GM23338 (cell line): ENCODE data around the gene GNG7. TPM values are rescaled to one million over a fixed set of nuclear protein-coding genes. Genes with fewer than 3 reads are reported as not detected.

Experiments used
- ATAC-seq: fragments of 200-7000 bp; cut with Tn5 transposase; 3 replicates; pipeline ENCODE4 v1.9.1; 2020
- DNase-seq: peaks from one replicate; pipeline ENCODE4 v3.0.0-alpha.2; 2015; ENCODE audit warnings: low spot score
- H2AFZ ChIP-seq: fragments of 200-600 bp; sonication (generic); 2 replicates; pipeline ENCODE4 v1.8.0; 2016; ENCODE audit warnings: antibody characterized with exemption, mild to moderate bottlenecking, moderate library complexity
- H3F3A ChIP-seq: fragments of 200-600 bp; sonication (generic); replicated peaks from 2 replicates; pipeline ENCODE4 v1.8.0; 2017; ENCODE audit warnings: antibody characterized with exemption, mixed run types, low read depth
- H3K27ac ChIP-seq: fragments of 200-600 bp; sonication (generic); 2 replicates; pipeline ENCODE4 v1.6.1; 2016; ENCODE audit warnings: low read depth
- H3K27me3 ChIP-seq: fragments of 200-600 bp; sonication (generic); 2 replicates; pipeline ENCODE4 v1.8.0; 2016; ENCODE audit warnings: mild to moderate bottlenecking, mixed run types, moderate library complexity; ENCODE audit not compliant: insufficient read depth
- H3K36me3 ChIP-seq: fragments of 200-600 bp; sonication (generic); 2 replicates; pipeline ENCODE4 v1.8.0; 2016; ENCODE audit warnings: mild to moderate bottlenecking; ENCODE audit not compliant: insufficient read depth
- H3K4me1 ChIP-seq: fragments of 200-600 bp; sonication (generic); 2 replicates; pipeline ENCODE4 v1.8.0; 2016; ENCODE audit warnings: mild to moderate bottlenecking, moderate library complexity; ENCODE audit not compliant: insufficient read depth
- H3K4me2 ChIP-seq: fragments of 200-600 bp; sonication (generic); 2 replicates; pipeline ENCODE4 v1.7.1; 2017; ENCODE audit warnings: mixed run types
- H3K4me3 ChIP-seq: fragments of 200-600 bp; sonication (generic); 2 replicates; pipeline ENCODE4 v1.6.1; 2016; ENCODE audit warnings: mixed run types
- H3K79me2 ChIP-seq: fragments of 200-600 bp; sonication (generic); replicated peaks from 2 replicates; pipeline ENCODE4 v1.8.0; 2017; ENCODE audit warnings: mild to moderate bottlenecking; ENCODE audit not compliant: insufficient read depth
- H3K9me2 ChIP-seq: fragments of 200-600 bp; sonication (generic); 2 replicates; pipeline ENCODE4 v1.8.0; 2017; ENCODE audit not compliant: insufficient read depth
- H4K20me1 ChIP-seq: fragments of 200-600 bp; sonication (generic); replicated peaks from 2 replicates; pipeline ENCODE4 v1.8.0; 2017; ENCODE audit warnings: mild to moderate bottlenecking; ENCODE audit not compliant: insufficient read depth
- H3K27ac Mint-ChIP-seq: 2 replicates; pipeline ENCODE4 v1.8.0; 2020; ENCODE audit warnings: inconsistent platforms, mild to moderate bottlenecking, moderate library complexity, mixed read lengths
- H3K27me3 Mint-ChIP-seq: 3 replicates; pipeline ENCODE4 v1.8.0; 2022; ENCODE audit warnings: low read depth, mild to moderate bottlenecking, moderate library complexity, mixed read lengths, inconsistent platforms; ENCODE audit not compliant: insufficient read depth, poor library complexity
- H3K36me3 Mint-ChIP-seq: 3 replicates; pipeline ENCODE4 v1.8.0; 2021; ENCODE audit warnings: low read depth, mild to moderate bottlenecking, inconsistent platforms, moderate library complexity, mixed read lengths
- H3K4me1 Mint-ChIP-seq: 3 replicates; pipeline ENCODE4 v1.8.0; 2020; ENCODE audit warnings: mild to moderate bottlenecking, inconsistent platforms, mixed read lengths
- H3K4me3 Mint-ChIP-seq: 3 replicates; pipeline ENCODE4 v1.8.0; 2021; ENCODE audit warnings: moderate library complexity, mild to moderate bottlenecking, inconsistent platforms, mixed read lengths
- H3K9me3 Mint-ChIP-seq: 3 replicates; pipeline ENCODE4 v1.8.0; 2020; ENCODE audit warnings: moderate library complexity, mild to moderate bottlenecking, inconsistent platforms, mixed read lengths
- CREB1 ChIP-seq: fragments of 250-450 bp; sonication (Bioruptor Pico); IDR thresholded peaks from 2 replicates; pipeline ENCODE4 v1.5.0; 2020; ENCODE audit warnings: low read depth, mild to moderate bottlenecking, moderate library complexity
- ETS1 ChIP-seq: IDR thresholded peaks from 2 replicates; pipeline ENCODE4 v1.6.1; 2016; ENCODE audit warnings: antibody characterized with exemption
- EZH2 ChIP-seq: fragments of 200-600 bp; sonication (generic); IDR thresholded peaks from one replicate; pipeline ENCODE4 v1.8.0; 2017; ENCODE audit warnings: antibody characterized with exemption, mild to moderate bottlenecking, low read depth; ENCODE audit not compliant: unreplicated experiment
- EZH2phosphoT487 ChIP-seq: fragments of 200-600 bp; sonication (generic); IDR thresholded peaks from one replicate; pipeline ENCODE4 v1.8.1; 2018; ENCODE audit warnings: antibody characterized with exemption; ENCODE audit not compliant: unreplicated experiment
- JUNB ChIP-seq: IDR thresholded peaks from one replicate; pipeline ENCODE4 v1.6.1; 2016; ENCODE audit warnings: antibody characterized with exemption; ENCODE audit not compliant: unreplicated experiment
- NANOG ChIP-seq: IDR thresholded peaks from 2 replicates; pipeline ENCODE4 v1.6.1; 2016; ENCODE audit warnings: antibody characterized with exemption, borderline replicate concordance
- POLR2AphosphoS5 ChIP-seq: IDR thresholded peaks from 2 replicates; pipeline ENCODE4 v1.6.1; 2016; ENCODE audit warnings: antibody characterized with exemption, low read depth
- STAT1 ChIP-seq: IDR thresholded peaks from one replicate; pipeline ENCODE4 v1.6.1; 2016; ENCODE audit warnings: antibody characterized with exemption; ENCODE audit not compliant: unreplicated experiment
- ZNF114 ChIP-seq: fragments of 250-450 bp; sonication (Bioruptor Pico); IDR thresholded peaks from 2 replicates; pipeline ENCODE4 v1.5.0; 2020; ENCODE audit warnings: mild to moderate bottlenecking, moderate library complexity
- ZNF331 ChIP-seq: fragments of 250-450 bp; sonication (Bioruptor Pico); IDR thresholded peaks from 2 replicates; pipeline ENCODE4 v1.5.0; 2020; ENCODE audit warnings: low read depth, mild to moderate bottlenecking, moderate library complexity
- ZNF462 ChIP-seq: fragments of 250-450 bp; sonication (Bioruptor Pico); IDR thresholded peaks from 2 replicates; pipeline ENCODE4 v1.5.0; 2020; ENCODE audit warnings: mild to moderate bottlenecking, moderate library complexity
- polyA plus RNA-seq: library from polyadenylated mRNA; unstranded; fragments of >200 nt; fragmentation: Nextera tagmentation; extraction: Ambion mirVana; gene quantifications from 2 replicates; pipeline ENCODE4 v1.2.1, GENCODE V29; 2016
- total RNA-seq: library from RNA; depleted of rRNA; stranded (reverse); fragments of >200 nt; shearing (Covaris generic); gene quantifications from 2 replicates; pipeline ENCODE4 v1.2.3, GENCODE V29; 2014
- TF ChIP-seq, protein P1 (sequence below), 2 experiments: fragments of 200-600 bp in 1 of 2; sonication (generic) in 1 of 2; conservative IDR thresholded peaks; 2 replicates each; pipeline versions ENCODE4 v1.5.1 to v1.6.1; 2016 to 2017; ENCODE audit warnings: antibody characterized with exemption in 2 of 2, low read depth in 2 of 2, mild to moderate bottlenecking in 2 of 2, moderate library complexity in 1 of 2
- TF ChIP-seq, protein P2 (sequence below): IDR thresholded peaks from one replicate; pipeline ENCODE4 v1.6.1; 2018; ENCODE audit warnings: antibody characterized with exemption; ENCODE audit not compliant: unreplicated experiment

GNG7 gene
- total and polyA plus RNA-seq, 2 experiments from 2014 or later, result 5.1 to 5.4 TPM

DNA sequence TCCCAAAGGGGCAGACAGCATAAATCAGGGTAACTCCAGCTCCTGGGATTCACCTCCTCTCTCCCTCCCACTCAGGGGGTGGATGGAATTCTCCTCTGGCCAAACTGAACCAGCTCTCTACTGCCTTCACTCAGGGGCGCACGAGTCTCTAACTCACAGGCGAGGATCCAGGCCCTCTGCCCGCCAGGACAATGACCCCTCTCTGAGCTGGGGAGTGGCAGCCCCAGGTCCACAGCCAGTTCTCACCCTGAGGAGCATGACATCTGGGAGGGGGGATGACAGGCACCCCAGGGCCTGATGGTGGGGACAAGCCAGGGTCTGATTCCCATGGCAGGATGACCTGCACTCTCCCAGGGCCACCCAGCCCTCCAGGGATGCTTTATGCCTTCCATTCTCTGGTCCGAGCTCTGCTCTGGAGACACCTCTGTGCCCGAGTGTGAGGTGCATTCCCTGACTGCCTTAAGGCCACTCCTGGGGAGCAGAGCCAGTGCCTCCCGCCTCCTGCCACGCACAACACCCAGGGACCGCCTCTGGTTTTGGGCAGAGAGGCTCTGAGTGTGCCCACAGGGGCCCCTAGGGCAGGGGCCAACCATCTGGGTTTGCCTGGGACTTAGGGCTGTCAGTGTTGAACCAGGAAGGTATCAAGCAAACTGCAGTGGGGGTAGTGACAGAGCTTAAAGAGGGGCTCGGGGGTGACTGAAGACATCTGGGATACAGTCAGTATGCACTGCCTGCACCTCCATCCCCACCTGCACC is 66.2 kb downstream of the GNG7 start:
- H3K4me3 Mint-ChIP-seq, result no peak overlapping the region

More for the DNA sequence above, 66.2 kb downstream of the GNG7 start:
- H3K27ac ChIP-seq, result no peak overlapping the region
- ATAC-seq (no peak), DNase-seq (no peak)
- no peaks in the 10 kb centered on the region; the same call in 2 of the 3 replicates for H3K36me3 Mint-ChIP-seq
- no peaks in the 10 kb centered on the region for H3K36me3 ChIP-seq
- H3K27me3 Mint-ChIP-seq, result peaks cover 12% of the 10 kb centered on the region
- H3K4me1 Mint-ChIP-seq, result peaks cover 12% of the 10 kb centered on the region
- no peaks in the 10 kb centered on the region for H3K27me3 ChIP-seq
- no peaks in the 10 kb centered on the region for H3K79me2 ChIP-seq
- H4K20me1 ChIP-seq, result no peaks in the 10 kb centered on the region
- no peak overlapping the region for H2AFZ ChIP-seq
- peaks cover 4% of the 10 kb centered on the region; the same call in 2 of the 3 replicates for H3K9me3 Mint-ChIP-seq
- no peaks in the 10 kb centered on the region for H3K9me2 ChIP-seq
- peaks cover 12% of the 10 kb centered on the region for H3K4me1 ChIP-seq
- H3F3A ChIP-seq, result no peaks in the 10 kb centered on the region
- no peak overlapping the region for H3K4me2 ChIP-seq
- no peak overlapping the region for H3K4me3 ChIP-seq
- TF ChIP-seq, protein P1, sequence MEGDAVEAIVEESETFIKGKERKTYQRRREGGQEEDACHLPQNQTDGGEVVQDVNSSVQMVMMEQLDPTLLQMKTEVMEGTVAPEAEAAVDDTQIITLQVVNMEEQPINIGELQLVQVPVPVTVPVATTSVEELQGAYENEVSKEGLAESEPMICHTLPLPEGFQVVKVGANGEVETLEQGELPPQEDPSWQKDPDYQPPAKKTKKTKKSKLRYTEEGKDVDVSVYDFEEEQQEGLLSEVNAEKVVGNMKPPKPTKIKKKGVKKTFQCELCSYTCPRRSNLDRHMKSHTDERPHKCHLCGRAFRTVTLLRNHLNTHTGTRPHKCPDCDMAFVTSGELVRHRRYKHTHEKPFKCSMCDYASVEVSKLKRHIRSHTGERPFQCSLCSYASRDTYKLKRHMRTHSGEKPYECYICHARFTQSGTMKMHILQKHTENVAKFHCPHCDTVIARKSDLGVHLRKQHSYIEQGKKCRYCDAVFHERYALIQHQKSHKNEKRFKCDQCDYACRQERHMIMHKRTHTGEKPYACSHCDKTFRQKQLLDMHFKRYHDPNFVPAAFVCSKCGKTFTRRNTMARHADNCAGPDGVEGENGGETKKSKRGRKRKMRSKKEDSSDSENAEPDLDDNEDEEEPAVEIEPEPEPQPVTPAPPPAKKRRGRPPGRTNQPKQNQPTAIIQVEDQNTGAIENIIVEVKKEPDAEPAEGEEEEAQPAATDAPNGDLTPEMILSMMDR (conservative IDR thresholded peaks at IDR 0.05; ENCODE audit: low read depth in 2 of 2), result no peak
- TF ChIP-seq, protein P2, sequence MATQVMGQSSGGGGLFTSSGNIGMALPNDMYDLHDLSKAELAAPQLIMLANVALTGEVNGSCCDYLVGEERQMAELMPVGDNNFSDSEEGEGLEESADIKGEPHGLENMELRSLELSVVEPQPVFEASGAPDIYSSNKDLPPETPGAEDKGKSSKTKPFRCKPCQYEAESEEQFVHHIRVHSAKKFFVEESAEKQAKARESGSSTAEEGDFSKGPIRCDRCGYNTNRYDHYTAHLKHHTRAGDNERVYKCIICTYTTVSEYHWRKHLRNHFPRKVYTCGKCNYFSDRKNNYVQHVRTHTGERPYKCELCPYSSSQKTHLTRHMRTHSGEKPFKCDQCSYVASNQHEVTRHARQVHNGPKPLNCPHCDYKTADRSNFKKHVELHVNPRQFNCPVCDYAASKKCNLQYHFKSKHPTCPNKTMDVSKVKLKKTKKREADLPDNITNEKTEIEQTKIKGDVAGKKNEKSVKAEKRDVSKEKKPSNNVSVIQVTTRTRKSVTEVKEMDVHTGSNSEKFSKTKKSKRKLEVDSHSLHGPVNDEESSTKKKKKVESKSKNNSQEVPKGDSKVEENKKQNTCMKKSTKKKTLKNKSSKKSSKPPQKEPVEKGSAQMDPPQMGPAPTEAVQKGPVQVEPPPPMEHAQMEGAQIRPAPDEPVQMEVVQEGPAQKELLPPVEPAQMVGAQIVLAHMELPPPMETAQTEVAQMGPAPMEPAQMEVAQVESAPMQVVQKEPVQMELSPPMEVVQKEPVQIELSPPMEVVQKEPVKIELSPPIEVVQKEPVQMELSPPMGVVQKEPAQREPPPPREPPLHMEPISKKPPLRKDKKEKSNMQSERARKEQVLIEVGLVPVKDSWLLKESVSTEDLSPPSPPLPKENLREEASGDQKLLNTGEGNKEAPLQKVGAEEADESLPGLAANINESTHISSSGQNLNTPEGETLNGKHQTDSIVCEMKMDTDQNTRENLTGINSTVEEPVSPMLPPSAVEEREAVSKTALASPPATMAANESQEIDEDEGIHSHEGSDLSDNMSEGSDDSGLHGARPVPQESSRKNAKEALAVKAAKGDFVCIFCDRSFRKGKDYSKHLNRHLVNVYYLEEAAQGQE, result no peak
- TF ChIP-seq EZH2, result no peak
- no peak for TF ChIP-seq ETS1
- TF ChIP-seq ZNF462 (CRISPR knock-in tag), result no peak
- no peak for TF ChIP-seq STAT1
- no peak for TF ChIP-seq JUNB
- TF ChIP-seq NANOG, result no peak
- no peak for TF ChIP-seq EZH2phosphoT487
- TF ChIP-seq CREB1 (CRISPR knock-in tag), result no peak
- TF ChIP-seq ZNF331 (CRISPR knock-in tag), result no peak
- TF ChIP-seq ZNF114, result no peak
- TF ChIP-seq POLR2AphosphoS5, result no peak
- H3K27ac Mint-ChIP-seq, result no peak overlapping the region
